Epithelial cell of proximal tubule (primary cell): ENCODE measurements around the gene MYO5B. TPM values are rescaled to one million over a fixed set of nuclear protein-coding genes. Genes with fewer than 3 reads are reported as not detected.
A peak's percentile ranks its signal among the peaks of the same experiment; 100 is the strongest.

Experiments
- DNase-seq: peaks from one replicate; pipeline ENCODE4 v3.0.0-alpha.2; 2011; ENCODE audit warnings: low read depth
- H3K4me3 ChIP-seq: 2 replicates; pipeline ENCODE4 v1.5.1; 2011; ENCODE audit warnings: low read depth, mild to moderate bottlenecking, low read length
- CTCF ChIP-seq: conservative IDR thresholded peaks from 2 replicates; pipeline ENCODE4 v1.5.1; 2012; ENCODE audit warnings: low read depth, mild to moderate bottlenecking, low read length
- total RNA-seq: library from RNA; depleted of rRNA; stranded (reverse); fragments of >200 nt; gene quantifications from 2 replicates; pipeline ENCODE4 v1.2.3, GENCODE V29; 2015

MYO5B gene
- total RNA-seq, 1 donor from 2014 or later = 48.4 TPM

DNA sequence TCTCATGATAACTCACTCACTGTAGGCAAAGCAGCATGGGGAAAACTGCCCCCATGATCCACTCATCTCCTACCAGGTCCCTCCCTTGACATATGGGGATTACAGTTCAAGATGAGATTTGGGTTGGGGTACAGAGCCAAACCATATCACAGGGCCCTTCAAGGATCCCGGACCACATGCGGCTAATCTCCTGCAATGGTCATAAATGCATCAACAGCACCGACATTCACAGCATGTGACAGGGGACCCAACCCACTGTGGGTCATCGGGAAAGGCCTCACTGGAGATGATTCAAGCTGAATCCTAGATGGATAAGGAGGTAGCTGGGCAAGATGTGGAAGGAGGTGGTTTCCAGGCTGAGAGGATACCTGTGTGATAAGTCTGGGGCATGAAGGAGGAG lies 129.4 kb downstream of the MYO5B start:
- H3K4me3 ChIP-seq = no peak overlapping the region
- TF ChIP-seq CTCF = no peak
- no peak for DNase-seq

DNA sequence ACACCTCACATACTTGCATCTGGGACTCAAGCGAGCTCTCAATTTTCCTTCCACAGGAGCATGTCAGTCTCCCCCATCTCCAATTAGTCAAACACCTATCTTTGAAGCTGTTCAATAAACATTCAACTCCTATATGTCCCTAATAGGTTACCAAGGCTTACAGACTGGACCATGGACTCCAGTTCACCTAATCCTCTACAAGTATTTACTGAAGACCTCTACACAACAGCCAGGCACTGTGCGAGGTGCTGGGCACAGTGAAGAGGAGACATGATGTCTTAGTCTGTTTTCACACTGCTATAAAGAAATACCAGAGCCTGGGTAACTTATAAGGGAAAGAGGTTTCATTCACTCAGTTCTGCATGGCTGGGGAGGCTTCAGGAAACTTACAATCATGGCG lies 129.9 kb downstream of the MYO5B start:
- no peak for DNase-seq
- TF ChIP-seq CTCF = no peak

GRCh38 chr18:50061876-50062517 lies 132.9 kb downstream of the MYO5B start:
- DNase-seq = no peak
- H3K4me3 ChIP-seq = no peak overlapping the region
- no peak for TF ChIP-seq CTCF

More for the DNA sequence above, 129.9 kb downstream of the MYO5B start:
- H3K4me3 ChIP-seq = no peak overlapping the region

GRCh38 chr18:50060822-50061221 lies 134.1 kb downstream of the MYO5B start:
- no peak for DNase-seq

GRCh38 chr18:50058731-50059130 lies 136.2 kb downstream of the MYO5B start:
- no peak for DNase-seq
- H3K4me3 ChIP-seq = no peak overlapping the region
- TF ChIP-seq CTCF = no peak

More at GRCh38 chr18:50060822-50061221, 134.1 kb downstream of the MYO5B start:
- no peak overlapping the region for H3K4me3 ChIP-seq
- TF ChIP-seq CTCF = peak; percentile 5

DNA sequence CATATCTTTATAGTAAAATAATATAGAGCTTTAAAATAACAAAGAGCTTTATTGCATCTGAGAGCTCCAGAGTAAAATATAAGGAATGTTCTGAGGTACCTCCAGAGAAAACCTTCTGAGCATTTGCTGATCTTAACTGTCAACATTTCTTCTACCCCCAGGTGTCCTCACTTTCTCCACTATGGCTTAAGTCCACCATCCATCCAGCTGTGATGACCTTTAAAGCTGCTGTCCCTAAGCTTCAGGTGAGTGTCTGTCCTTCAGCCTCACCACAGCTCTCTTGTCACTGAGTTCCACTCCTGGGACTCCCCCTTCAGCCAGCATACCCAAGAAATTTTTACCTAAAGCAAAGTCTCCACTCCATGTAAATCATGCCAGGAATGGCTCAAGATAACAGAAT lies 137.9 kb downstream of the MYO5B start:
- DNase-seq = no peak
- TF ChIP-seq CTCF = peak; percentile 24
- H3K4me3 ChIP-seq = no peak overlapping the region

DNA sequence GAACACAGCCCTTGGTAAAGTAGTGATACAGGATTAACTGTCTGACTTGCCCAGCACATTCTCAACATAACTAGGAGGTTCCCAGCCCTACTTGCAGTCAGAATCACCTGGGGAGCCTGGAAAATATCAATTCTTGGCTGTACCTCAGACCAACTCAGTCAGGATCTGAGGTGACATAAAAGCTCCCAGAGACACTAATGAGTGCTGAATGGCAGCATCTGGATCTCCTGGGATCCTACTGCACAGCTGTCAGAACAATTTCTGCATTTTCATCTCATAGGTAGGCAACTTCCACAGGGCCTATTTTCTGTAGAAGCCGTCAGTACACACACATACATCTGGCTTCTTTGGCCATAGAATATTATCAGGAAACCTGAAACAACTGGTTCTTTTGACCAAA lies 138.8 kb downstream of the MYO5B start:
- TF ChIP-seq CTCF = no peak
- DNase-seq = no peak
- no peak overlapping the region for H3K4me3 ChIP-seq
